Measurements from ENCODE around the gene ELL. TPM values are rescaled to one million over a fixed set of nuclear protein-coding genes. Genes with fewer than 3 reads are reported as not detected.

ELL gene
- total and polyA plus RNA-seq, 2 experiments from 2014 or later, result 11.3 to 20.1 TPM

DNA sequence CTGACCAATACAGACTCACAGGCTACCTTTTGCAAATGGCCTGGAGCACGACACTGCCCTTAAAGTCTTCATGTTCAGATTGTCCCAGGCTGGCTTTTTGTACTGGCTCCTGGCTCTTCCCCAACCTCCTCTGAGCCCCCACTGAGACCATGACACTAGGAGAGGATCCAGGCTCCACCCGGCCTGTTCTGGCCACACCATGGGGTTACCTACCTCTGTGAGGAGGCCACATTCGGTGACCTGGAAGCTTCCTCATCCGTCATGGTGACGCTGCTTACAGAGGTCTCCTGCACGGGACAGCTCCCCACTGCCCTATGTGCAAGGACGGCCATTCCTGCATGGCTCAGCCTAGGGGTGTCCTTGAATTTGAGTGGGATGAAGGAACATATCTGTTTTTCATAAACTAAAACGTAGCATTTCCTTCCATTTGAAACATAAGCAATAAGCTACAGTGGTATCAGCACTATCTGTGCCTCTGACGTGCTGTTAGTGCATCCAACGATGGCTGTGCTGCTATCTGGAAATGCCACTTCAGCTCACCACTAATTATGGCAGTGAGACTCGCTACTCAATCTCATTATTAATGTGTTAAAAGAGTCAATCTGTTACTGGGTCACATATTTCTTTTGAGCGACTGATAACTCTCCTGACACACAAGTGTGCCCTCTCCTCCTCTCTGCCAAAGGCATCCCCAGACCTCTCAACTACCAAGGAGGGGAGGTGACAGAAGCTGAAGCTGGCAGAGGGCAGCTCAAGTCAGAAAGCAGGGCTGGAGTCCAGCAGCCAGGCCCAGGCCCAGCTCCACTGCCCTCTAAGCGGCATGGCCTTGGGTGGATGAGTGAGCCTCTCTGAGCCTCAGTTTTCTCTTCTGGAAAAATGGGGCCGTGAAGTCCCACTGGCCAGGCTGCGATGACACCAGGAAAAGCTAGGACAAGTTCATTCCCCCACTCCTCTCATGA lies 29.6 kb downstream of the ELL start:
- H3K36me3 Mint-ChIP-seq (ENCODE audit: low read depth), result no peaks in the 10 kb centered on the region
- H2AFZ ChIP-seq, result no peak overlapping the region
- no peaks in the 10 kb centered on the region for H3K9me3 Mint-ChIP-seq
- H3K27me3 Mint-ChIP-seq (ENCODE audit: insufficient read depth, low read depth, poor library complexity), result peaks cover 7% of the 10 kb centered on the region
- no peak for ATAC-seq
- H3K27ac ChIP-seq (ENCODE audit: low read depth), result no peak overlapping the region
- no peak overlapping the region for H3K4me3 ChIP-seq
- H3K4me1 ChIP-seq (ENCODE audit: insufficient read depth), result no peaks in the 10 kb centered on the region; the same call in 1 of the 2 replicates
- TF ChIP-seq, protein P1, sequence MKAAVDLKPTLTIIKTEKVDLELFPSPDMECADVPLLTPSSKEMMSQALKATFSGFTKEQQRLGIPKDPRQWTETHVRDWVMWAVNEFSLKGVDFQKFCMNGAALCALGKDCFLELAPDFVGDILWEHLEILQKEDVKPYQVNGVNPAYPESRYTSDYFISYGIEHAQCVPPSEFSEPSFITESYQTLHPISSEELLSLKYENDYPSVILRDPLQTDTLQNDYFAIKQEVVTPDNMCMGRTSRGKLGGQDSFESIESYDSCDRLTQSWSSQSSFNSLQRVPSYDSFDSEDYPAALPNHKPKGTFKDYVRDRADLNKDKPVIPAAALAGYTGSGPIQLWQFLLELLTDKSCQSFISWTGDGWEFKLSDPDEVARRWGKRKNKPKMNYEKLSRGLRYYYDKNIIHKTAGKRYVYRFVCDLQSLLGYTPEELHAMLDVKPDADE (IDR thresholded peaks at IDR 0.05), result no peak
- no peak for TF ChIP-seq STAT1 (IDR thresholded peaks at IDR 0.05; ENCODE audit: unreplicated experiment)
- no peak for TF ChIP-seq ZNF114 (CRISPR knock-in tag; IDR thresholded peaks at IDR 0.05)
- TF ChIP-seq JUNB (IDR thresholded peaks at IDR 0.05; ENCODE audit: unreplicated experiment), result no peak
- no peak for TF ChIP-seq CREB1 (CRISPR knock-in tag; IDR thresholded peaks at IDR 0.05; ENCODE audit: low read depth)
- TF ChIP-seq, protein P2, sequence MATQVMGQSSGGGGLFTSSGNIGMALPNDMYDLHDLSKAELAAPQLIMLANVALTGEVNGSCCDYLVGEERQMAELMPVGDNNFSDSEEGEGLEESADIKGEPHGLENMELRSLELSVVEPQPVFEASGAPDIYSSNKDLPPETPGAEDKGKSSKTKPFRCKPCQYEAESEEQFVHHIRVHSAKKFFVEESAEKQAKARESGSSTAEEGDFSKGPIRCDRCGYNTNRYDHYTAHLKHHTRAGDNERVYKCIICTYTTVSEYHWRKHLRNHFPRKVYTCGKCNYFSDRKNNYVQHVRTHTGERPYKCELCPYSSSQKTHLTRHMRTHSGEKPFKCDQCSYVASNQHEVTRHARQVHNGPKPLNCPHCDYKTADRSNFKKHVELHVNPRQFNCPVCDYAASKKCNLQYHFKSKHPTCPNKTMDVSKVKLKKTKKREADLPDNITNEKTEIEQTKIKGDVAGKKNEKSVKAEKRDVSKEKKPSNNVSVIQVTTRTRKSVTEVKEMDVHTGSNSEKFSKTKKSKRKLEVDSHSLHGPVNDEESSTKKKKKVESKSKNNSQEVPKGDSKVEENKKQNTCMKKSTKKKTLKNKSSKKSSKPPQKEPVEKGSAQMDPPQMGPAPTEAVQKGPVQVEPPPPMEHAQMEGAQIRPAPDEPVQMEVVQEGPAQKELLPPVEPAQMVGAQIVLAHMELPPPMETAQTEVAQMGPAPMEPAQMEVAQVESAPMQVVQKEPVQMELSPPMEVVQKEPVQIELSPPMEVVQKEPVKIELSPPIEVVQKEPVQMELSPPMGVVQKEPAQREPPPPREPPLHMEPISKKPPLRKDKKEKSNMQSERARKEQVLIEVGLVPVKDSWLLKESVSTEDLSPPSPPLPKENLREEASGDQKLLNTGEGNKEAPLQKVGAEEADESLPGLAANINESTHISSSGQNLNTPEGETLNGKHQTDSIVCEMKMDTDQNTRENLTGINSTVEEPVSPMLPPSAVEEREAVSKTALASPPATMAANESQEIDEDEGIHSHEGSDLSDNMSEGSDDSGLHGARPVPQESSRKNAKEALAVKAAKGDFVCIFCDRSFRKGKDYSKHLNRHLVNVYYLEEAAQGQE (IDR thresholded peaks at IDR 0.05; ENCODE audit: unreplicated experiment), result no peak
- TF ChIP-seq, protein P3, sequence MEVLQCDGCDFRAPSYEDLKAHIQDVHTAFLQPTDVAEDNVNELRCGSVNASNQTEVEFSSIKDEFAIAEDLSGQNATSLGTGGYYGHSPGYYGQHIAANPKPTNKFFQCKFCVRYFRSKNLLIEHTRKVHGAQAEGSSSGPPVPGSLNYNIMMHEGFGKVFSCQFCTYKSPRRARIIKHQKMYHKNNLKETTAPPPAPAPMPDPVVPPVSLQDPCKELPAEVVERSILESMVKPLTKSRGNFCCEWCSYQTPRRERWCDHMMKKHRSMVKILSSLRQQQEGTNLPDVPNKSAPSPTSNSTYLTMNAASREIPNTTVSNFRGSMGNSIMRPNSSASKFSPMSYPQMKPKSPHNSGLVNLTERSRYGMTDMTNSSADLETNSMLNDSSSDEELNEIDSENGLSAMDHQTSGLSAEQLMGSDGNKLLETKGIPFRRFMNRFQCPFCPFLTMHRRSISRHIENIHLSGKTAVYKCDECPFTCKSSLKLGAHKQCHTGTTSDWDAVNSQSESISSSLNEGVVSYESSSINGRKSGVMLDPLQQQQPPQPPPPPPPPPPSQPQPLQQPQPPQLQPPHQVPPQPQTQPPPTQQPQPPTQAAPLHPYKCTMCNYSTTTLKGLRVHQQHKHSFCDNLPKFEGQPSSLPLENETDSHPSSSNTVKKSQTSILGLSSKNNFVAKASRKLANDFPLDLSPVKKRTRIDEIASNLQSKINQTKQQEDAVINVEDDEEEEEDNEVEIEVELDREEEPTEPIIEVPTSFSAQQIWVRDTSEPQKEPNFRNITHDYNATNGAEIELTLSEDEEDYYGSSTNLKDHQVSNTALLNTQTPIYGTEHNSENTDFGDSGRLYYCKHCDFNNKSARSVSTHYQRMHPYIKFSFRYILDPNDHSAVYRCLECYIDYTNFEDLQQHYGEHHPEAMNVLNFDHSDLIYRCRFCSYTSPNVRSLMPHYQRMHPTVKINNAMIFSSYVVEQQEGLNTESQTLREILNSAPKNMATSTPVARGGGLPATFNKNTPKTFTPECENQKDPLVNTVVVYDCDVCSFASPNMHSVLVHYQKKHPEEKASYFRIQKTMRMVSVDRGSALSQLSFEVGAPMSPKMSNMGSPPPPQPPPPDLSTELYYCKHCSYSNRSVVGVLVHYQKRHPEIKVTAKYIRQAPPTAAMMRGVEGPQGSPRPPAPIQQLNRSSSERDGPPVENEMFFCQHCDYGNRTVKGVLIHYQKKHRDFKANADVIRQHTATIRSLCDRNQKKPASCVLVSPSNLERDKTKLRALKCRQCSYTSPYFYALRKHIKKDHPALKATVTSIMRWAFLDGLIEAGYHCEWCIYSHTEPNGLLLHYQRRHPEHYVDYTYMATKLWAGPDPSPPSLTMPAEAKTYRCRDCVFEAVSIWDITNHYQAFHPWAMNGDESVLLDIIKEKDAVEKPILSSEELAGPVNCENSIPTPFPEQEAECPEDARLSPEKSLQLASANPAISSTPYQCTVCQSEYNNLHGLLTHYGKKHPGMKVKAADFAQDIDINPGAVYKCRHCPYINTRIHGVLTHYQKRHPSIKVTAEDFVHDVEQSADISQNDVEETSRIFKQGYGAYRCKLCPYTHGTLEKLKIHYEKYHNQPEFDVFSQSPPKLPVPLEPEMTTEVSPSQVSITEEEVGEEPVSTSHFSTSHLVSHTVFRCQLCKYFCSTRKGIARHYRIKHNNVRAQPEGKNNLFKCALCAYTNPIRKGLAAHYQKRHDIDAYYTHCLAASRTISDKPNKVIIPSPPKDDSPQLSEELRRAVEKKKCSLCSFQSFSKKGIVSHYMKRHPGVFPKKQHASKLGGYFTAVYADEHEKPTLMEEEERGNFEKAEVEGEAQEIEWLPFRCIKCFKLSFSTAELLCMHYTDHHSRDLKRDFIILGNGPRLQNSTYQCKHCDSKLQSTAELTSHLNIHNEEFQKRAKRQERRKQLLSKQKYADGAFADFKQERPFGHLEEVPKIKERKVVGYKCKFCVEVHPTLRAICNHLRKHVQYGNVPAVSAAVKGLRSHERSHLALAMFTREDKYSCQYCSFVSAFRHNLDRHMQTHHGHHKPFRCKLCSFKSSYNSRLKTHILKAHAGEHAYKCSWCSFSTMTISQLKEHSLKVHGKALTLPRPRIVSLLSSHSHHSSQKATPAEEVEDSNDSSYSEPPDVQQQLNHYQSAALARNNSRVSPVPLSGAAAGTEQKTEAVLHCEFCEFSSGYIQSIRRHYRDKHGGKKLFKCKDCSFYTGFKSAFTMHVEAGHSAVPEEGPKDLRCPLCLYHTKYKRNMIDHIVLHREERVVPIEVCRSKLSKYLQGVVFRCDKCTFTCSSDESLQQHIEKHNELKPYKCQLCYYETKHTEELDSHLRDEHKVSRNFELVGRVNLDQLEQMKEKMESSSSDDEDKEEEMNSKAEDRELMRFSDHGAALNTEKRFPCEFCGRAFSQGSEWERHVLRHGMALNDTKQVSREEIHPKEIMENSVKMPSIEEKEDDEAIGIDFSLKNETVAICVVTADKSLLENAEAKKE (CRISPR knock-in tag; IDR thresholded peaks at IDR 0.05), result no peak
- no peak for TF ChIP-seq EZH2 (IDR thresholded peaks at IDR 0.05; ENCODE audit: low read depth, unreplicated experiment)
- no peak for TF ChIP-seq EZH2phosphoT487 (IDR thresholded peaks at IDR 0.05; ENCODE audit: unreplicated experiment)
- TF ChIP-seq POLR2AphosphoS5 (IDR thresholded peaks at IDR 0.05; ENCODE audit: low read depth), result no peak
- TF ChIP-seq NANOG (IDR thresholded peaks at IDR 0.05; ENCODE audit: borderline replicate concordance), result no peak
- TF ChIP-seq, protein P4, sequence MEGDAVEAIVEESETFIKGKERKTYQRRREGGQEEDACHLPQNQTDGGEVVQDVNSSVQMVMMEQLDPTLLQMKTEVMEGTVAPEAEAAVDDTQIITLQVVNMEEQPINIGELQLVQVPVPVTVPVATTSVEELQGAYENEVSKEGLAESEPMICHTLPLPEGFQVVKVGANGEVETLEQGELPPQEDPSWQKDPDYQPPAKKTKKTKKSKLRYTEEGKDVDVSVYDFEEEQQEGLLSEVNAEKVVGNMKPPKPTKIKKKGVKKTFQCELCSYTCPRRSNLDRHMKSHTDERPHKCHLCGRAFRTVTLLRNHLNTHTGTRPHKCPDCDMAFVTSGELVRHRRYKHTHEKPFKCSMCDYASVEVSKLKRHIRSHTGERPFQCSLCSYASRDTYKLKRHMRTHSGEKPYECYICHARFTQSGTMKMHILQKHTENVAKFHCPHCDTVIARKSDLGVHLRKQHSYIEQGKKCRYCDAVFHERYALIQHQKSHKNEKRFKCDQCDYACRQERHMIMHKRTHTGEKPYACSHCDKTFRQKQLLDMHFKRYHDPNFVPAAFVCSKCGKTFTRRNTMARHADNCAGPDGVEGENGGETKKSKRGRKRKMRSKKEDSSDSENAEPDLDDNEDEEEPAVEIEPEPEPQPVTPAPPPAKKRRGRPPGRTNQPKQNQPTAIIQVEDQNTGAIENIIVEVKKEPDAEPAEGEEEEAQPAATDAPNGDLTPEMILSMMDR (conservative IDR thresholded peaks at IDR 0.05; ENCODE audit: low read depth in 2 of 2), result no peak
- no peak for TF ChIP-seq ZNF331 (CRISPR knock-in tag; IDR thresholded peaks at IDR 0.05; ENCODE audit: low read depth)
- no peak overlapping the region for H3K27ac Mint-ChIP-seq
- no peaks in the 10 kb centered on the region for H3K36me3 ChIP-seq (ENCODE audit: insufficient read depth)
- H3K9me2 ChIP-seq (ENCODE audit: insufficient read depth), result no peaks in the 10 kb centered on the region
- H3K4me1 Mint-ChIP-seq, result peaks cover 44% of the 10 kb centered on the region
- H3K4me3 Mint-ChIP-seq, result no peak overlapping the region
- 0 out of 2 replicates have a peak, but pooled peaks cover 7% of the 10 kb centered on the region for H3F3A ChIP-seq (replicated peaks; ENCODE audit: low read depth)
- peaks cover 44% of the 10 kb centered on the region for H4K20me1 ChIP-seq (replicated peaks; ENCODE audit: insufficient read depth)
- no peak overlapping the region for H3K4me2 ChIP-seq
- no peaks in the 10 kb centered on the region for H3K27me3 ChIP-seq (ENCODE audit: insufficient read depth)
- no peak for DNase-seq (ENCODE audit: low spot score)
- peaks cover 50% of the 10 kb centered on the region for H3K79me2 ChIP-seq (replicated peaks; ENCODE audit: insufficient read depth)
